ENCODE measurements around the gene CIAO3.

CIAO3 gene

DNA sequence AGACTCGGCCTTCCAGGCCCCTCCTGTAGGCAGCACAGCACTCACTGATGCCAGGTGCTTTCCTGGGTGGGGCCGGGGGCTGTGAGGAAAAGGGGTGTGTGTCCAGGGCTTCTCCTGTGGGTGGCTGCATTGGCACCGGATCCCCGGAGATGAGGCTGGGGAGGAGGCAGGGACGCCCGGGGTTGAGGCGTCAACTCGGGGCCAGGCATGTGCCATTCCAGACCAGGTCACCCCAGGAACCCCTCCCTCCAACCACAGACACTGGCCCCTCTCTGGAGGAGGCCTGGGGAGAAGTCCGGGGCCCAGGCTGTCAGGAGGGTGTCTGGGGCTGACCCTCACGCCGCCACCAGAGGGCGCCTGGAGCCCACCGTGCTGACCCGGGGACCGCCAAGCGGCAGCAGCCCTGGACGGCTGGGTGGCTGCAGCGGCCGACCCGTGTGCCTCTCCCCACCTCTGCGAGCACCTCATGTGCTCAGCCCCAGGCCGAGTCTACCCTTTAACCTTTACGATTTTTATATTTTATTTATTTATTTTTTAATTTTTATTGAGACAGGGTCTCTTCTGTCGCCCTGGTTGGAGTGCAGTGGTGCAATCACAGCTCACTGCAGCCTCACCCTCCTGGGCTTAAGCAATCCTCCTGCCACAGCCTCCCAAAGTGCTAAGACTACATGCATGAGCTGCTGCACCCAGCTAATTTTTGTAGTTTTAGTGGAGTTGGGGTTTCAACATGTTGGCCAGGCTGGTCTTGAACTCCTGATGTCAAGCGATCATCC, 29.1 kb downstream of the CIAO3 start:
- no peak for DNase-seq (ENCODE audit: low read depth, low spot score)

DNA sequence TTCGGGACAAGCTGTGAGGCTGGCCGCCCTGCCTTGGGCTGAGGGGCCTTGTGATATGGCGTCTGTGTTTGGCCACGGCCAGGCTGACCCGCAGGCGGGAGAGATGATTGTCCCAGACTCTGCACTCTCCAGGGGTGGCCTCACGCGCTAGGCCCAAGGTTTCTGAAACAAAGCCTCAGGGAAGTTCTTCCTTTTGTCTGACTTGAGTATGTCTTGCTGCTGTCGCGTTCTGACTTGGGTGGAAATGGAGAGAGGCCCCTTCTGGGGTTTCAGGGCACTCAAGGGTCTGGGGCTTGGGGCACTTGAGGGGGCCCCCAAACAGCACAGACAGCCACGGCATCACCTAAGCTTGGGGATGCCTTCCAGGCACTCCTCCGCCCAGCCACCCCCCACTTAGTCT, 29.7 kb downstream of the CIAO3 start:
- no peak for DNase-seq (ENCODE audit: low read depth, low spot score)

DNA sequence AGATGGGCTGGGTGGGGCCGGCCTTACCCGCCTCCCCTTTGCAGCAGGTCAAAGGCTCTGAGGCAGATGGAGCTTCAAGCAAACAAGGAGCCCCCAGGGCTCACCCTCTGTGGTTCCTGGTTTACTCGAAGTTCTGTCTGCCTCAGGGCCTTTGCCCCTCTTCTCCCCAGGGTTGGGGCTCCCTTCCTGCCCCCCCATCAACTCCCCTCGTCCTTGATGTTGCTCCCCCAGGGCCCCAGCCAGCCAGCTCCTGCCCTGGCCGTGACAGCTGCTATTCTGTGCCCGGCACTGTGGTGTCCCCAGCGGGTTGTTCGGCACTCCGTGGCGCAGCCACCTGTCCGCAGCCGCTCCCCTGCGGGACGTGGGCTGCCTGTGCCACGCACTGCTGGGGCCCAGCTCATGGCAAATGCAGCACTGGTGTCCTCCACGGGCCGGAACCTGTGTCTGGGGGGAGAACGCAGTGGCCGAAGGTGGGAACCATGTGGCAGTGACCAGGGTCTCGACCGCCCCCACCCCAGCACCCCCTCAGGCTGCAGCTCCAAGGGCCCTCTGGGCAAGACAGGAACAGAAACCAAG, 30.2 kb downstream of the CIAO3 start:
- DNase-seq (ENCODE audit: low read depth, low spot score) = no peak

DNA sequence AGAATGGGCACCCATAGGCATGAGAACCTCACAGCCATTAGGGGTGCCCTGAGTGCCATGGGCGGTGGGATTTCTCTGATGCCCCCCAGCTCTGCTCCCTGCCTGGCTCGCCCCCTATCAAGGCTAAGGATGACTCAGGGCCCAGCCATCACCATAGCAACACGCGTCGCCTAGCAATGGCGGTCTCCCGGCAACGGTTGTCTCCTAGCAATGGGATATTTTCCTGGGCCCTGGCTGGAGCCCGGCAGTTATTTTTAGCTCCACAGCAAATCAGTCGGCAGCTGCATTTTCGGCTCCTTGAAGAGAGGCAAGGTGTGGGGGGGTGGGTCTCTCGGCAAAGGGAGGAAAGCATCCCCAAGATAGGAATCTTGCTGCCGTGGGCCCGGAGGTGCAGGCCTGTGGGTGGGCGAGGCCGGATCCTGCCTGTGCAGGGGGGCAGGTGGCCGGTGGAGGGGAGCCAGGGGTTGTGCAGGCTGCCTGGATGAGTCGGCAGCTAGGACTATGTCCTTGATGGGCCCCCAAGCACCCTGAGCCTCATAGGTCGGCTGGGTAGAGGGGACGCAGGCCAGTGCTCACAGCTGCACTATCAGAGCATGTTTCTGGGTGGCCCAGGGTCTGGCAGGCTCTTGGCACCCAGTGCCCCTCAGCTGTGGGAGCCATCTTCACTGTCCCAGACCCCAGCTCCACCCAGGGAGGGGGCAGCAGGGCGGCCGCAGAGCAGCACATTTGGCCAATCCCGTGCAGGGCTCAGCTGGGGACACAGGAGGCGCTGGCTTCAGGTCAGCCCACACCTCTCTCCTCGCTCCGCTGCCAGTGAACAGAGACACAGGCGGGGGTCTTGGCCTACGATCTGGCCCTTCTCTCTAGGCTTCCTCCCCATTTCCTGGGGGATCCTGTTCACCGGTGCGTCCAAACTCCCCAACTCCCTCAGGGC, 31.0 kb downstream of the CIAO3 start:
- no peak for DNase-seq (ENCODE audit: low read depth, low spot score)

DNA sequence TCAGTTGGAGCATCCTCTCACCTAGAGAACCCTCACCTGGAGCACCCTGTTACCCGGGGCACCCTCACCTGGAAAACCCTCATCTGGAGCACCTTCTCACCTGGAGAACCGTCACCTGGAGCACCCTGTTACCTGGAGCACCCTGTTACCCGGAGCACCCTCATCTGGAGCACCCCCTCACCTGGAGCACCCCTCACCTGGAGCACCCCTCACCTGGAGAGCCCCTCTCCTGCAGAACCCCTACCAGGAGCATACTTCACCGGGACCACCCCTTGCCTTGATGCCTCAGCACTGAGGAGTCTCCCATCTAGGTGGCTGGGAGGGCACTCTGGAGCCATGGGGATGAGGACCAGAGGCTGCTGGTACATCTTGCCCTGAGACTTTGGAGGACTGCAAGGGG, 31.8 kb downstream of the CIAO3 start:
- DNase-seq (ENCODE audit: low read depth, low spot score) = no peak

- no peak for DNase-seq (ENCODE audit: low read depth, low spot score)
These were observed 32.8 kb downstream of the CIAO3 start for GRCh38 chr16:708019-708418.

DNA sequence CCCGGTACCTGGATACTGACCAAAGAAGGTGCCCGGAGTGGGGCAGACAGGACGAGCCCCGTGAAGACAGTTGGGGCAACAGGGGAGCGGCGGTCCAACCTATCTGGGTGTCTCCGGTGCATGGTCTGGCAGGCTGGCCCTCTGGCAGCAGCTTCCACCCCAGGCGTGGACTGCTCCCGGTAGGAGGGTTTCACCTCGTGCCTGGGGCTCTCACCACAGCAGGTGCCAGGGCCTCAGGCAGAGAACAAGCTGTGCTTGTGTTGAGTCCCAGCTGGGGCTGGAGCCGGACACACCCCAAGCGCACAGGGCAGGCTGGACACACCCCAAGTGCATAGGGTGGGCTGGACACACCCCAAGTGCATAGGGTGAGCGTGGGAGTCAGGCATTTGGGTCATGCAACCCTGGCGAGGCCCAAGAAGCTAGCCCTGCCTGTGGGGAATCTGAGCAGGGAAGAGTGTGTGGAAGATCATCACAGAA, 33.7 kb downstream of the CIAO3 start:
- no peak for DNase-seq (ENCODE audit: low read depth, low spot score)

GRCh38 chr16:706189-707061, 34.4 kb downstream of the CIAO3 start:
- no peak for DNase-seq (ENCODE audit: low read depth, low spot score)

GRCh38 chr16:705431-706188, 35.2 kb downstream of the CIAO3 start, which contains the start of gene FBXL16:
TSS of gene FBXL16 (minus strand) at chr16:705801. CDS start at chr16:697405, 8,396 bp downstream.
- no peak for DNase-seq (ENCODE audit: low read depth, low spot score)

DNA sequence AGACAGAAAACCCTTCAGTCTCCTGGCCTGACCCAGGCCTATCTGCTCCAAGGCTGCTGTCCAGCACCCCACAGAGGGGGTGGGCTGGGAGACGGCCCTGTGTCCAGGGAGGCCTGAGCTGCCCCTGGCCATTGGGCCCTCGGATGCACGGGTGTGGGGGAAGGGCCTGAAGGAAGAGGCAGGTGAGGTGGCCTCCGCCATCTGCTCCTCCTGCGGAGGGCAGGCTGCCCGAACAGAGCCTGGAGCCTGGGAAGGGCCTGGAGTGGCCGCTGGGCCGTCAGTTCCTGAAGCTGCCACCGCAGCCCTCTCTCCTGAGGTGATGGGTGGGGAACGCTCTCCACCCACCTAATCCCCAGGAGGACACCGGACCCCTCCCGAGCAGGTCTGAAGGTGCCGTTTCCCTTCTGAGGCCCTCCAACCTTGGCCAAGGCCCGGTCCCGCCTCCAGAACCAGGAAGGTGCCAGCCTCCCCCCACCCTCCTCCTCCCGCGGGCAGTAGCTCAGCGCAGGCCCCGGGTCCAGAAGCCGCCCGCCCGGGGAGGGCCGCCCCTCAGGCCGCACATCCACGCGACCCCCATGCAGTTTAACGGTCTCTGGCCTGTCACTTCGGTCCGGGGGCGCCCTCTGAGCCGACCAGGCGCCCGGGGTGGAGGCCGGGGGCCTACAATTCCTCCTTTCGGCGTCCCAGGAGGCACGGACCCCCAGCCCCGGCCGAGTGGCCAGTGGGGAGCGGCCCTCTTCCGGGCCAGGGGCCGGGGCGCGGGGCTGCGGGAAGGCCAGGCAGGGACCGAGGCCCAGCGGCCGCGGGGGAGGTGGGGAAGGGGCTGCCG, 36.0 kb downstream of the CIAO3 start:
- DNase-seq (ENCODE audit: low read depth, low spot score) = no peak

- no peak for DNase-seq (ENCODE audit: low read depth, low spot score)
These were observed 36.8 kb downstream of the CIAO3 start for GRCh38 chr16:704047-704446.

GRCh38 chr16:703406-703805, 37.4 kb downstream of the CIAO3 start:
- DNase-seq (ENCODE audit: low read depth, low spot score) = no peak

DNA sequence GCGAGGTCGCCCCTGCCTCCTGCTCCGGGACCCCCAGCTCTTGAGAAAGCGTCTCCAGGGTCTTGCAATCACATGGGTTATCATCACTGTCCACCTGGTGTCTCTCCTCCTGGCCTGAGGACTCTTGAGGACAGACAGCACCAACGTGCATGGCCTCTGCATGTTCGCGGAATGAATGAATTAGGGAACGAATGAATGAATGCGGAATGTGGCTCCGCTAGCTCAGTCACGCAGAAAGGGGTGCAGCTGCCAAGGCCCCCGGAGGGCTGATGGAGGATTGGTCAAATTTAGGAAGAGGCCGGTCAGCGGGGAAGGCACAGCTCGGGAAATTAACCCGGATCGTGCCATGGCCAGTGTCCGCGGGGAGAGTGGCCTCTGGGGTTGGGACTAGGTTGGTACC, 38.5 kb downstream of the CIAO3 start:
- DNase-seq (ENCODE audit: low read depth, low spot score) = no peak

GRCh38 chr16:700684-701584, 39.9 kb downstream of the CIAO3 start:
- DNase-seq (ENCODE audit: low read depth, low spot score) = no peak

GRCh38 chr16:698911-699671, 41.7 kb downstream of the CIAO3 start:
- DNase-seq (ENCODE audit: low read depth, low spot score) = no peak

DNA sequence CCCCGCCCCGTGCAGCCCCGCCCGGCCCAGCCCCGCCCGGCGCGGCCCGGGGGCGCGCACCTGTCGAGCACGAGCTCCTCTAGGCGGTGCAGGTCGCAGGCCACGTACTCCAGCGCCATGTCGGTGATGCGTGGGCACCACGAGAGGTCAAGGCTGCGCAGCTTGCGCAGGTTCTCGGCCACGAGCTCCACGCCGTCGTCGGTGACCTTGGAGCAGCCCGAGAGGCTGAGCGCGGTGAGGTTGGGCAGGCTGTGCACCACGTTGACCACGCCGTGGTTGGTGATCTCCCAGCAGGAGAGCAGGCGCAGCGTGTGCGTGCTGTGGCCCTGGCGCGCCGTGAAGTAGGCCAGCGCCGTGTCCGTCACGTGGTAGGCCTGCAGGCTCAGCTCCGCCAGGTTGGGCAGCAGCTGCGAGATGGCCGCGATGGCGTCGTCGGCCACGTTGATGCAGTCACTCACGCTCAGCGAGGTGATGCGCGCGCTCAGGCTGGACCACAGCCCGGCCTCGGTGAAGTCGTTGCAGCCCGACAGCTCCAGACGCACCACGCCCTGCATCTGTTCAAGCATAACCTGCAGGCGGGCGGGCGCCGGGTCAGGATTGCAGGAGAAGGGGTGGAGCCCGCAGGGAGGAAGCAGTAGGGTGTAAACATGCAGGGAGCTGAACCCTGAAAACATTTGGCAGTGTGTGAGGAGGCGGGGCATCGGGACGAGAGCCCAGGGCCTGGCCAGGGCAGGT, 45.3 kb downstream of the CIAO3 start:
- DNase-seq (ENCODE audit: low read depth, low spot score) = no peak

GRCh38 chr16:694863-695354, 45.9 kb downstream of the CIAO3 start:
- no peak for DNase-seq (ENCODE audit: low read depth, low spot score)
